Tibial nerve (tissue), 4 donors: Measurements from ENCODE around the gene NIT2. TPM values are rescaled to one million over a fixed set of nuclear protein-coding genes. Genes with fewer than 3 reads are reported as not detected.

Experiments used
- DNase-seq, 2 donors: peaks; one replicate each; pipeline ENCODE4 v3.0.0-alpha.2; 2019; ENCODE audit warnings: low spot score in 2 of 2
- H3K27ac ChIP-seq, 4 donors: fragments of 200-600 bp; sonication (generic) in 3 of 4; one replicate each; pipeline ENCODE4 v1.5.1; 2017 to 2019; ENCODE audit warnings: mild to moderate bottlenecking in 1 of 4
- H3K27me3 ChIP-seq, 2 donors: fragments of 200-600 bp; sonication (generic) in 1 of 2; one replicate each; pipeline versions ENCODE4 v1.5.1 to v1.6.0; 2017 to 2019
- H3K36me3 ChIP-seq, 3 donors: fragments of 200-600 bp; sonication (generic); one replicate each; pipeline ENCODE4 v1.5.1; 2018 to 2019
- H3K4me1 ChIP-seq, 4 donors: fragments of 200-600 bp; sonication (generic) in 3 of 4; one replicate each; pipeline ENCODE4 v1.5.1; 2017 to 2019
- H3K4me3 ChIP-seq, 4 donors: fragments of 200-600 bp; sonication (generic) in 3 of 4; one replicate each; pipeline ENCODE4 v1.5.1; 2017 to 2019; ENCODE audit warnings: mild to moderate bottlenecking in 1 of 4, moderate library complexity in 1 of 4
- H3K9me3 ChIP-seq, 4 donors: fragments of 200-600 bp; sonication (generic) in 3 of 4; one replicate each; pipeline ENCODE4 v1.5.1; 2017 to 2019
- EP300 ChIP-seq, 2 donors: sonication (generic); formaldehyde crosslinking; IDR thresholded peaks; one replicate each; pipeline ENCODE4 v1.6.1; 2017; ENCODE audit warnings: antibody characterized with exemption in 2 of 2, mild to moderate bottlenecking in 1 of 2
- POLR2A ChIP-seq, 2 donors: fragments of 450-650 bp; IDR thresholded peaks; one replicate each; pipeline ENCODE4 v1.6.1; 2017; ENCODE audit warnings: antibody characterized with exemption in 2 of 2, mild to moderate bottlenecking in 2 of 2, moderate library complexity in 2 of 2
- WGBS, 2 donors: methylation state at CpG; one replicate each; pipeline ENCODE4 v1.1.5; 2018; 5-methylcytosine and 5-hydroxymethylcytosine counted together
- total RNA-seq, 4 donors: library from RNA; depleted of rRNA; stranded (reverse); fragments of >200 nt; gene quantifications; one replicate each; pipeline ENCODE4 v1.1.0, GENCODE V29; 2016
- TF ChIP-seq, protein P1 (sequence below), 5 experiments: fragments of 200-600 bp in 3 of 5; fragments of 450-650 bp in 2 of 5; sonication (generic) in 3 of 5; IDR thresholded peaks; one replicate each; pipeline ENCODE4 v1.5.1; 2016 to 2019; ENCODE audit warnings: antibody characterized with exemption in 5 of 5, mild to moderate bottlenecking in 3 of 5, moderate library complexity in 2 of 5

The NIT2 gene
- total RNA-seq, 4 donors from 2014 or later: 32.9 to 43.5 (median 37.4) TPM

DNA sequence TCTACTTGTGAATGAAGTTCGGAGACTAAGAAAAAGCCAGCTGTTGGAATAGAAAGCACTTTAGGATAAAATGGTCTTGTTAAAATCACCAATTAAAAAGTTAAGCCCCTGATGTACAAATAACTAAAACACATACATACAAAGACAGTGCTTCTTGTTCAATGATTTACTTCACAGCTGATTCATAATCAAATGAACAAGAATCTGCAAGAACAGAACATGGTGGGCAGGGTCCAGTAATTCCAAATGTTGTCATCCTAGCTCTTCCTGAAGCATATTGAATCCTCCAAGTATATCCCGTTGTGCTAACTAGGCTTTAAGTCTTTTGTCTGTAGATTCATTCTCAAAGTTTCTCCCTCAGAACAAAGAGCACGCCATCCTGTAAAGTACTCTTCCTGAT, 24.5 kb downstream of the NIT2 start:
- peaks cover 2 to 95% (median 5%) of the 10 kb centered on the region in 3 donors for H3K36me3 ChIP-seq
- TF ChIP-seq, protein P1, sequence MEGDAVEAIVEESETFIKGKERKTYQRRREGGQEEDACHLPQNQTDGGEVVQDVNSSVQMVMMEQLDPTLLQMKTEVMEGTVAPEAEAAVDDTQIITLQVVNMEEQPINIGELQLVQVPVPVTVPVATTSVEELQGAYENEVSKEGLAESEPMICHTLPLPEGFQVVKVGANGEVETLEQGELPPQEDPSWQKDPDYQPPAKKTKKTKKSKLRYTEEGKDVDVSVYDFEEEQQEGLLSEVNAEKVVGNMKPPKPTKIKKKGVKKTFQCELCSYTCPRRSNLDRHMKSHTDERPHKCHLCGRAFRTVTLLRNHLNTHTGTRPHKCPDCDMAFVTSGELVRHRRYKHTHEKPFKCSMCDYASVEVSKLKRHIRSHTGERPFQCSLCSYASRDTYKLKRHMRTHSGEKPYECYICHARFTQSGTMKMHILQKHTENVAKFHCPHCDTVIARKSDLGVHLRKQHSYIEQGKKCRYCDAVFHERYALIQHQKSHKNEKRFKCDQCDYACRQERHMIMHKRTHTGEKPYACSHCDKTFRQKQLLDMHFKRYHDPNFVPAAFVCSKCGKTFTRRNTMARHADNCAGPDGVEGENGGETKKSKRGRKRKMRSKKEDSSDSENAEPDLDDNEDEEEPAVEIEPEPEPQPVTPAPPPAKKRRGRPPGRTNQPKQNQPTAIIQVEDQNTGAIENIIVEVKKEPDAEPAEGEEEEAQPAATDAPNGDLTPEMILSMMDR (IDR thresholded peaks at IDR 0.05): no peak
- no peak for TF ChIP-seq POLR2A (IDR thresholded peaks at IDR 0.05)
- no peak for TF ChIP-seq EP300 (IDR thresholded peaks at IDR 0.05)

DNA sequence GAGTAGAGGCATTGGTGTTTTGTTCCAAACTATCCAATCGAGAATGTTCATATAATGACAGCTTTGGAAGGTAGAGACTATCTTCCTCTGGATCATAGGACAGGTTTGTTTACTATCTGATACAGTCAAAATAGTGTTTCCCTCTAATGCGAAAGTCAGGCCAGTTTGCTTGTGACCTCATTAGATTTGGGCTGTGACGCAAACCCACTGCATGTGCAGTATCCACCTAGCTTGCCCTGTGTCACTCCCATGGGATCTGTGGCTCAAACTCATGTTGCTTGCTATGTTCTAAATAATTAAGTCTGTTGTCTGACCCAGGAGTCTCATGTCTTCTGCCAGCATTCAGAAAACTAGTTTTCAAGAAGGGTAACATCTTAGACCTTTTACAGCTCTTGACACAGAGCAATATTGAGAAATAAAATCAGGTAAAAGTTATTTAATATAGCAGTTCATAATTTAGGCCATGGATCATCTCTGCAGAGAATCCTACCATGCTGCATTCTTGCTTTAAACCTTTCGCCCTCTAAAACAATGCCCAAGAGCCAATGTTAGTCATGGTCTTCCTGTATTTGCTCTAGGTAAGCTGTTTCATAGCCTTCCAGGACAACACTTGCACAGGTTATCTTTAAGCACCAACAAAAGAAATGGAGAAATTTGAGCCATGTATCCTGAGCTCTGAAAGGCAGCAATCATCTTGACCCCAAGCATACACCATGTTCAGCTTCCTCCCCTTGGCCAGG, 26.4 kb downstream of the NIT2 start:
- Histone ChIP-seq H3K27me3 (no peaks in the 10 kb centered on the region), H3K4me1 (no peaks in the 10 kb centered on the region), H3K36me3 (peaks cover 0 to 95% (median 0%) of the 10 kb centered on the region in 3 donors), H3K4me3 (no peak overlapping the region), H3K27ac (no peak overlapping the region), H3K9me3 (peaks cover 0 to 7% (median 0%) of the 10 kb centered on the region in 4 donors)
- no peak for DNase-seq
- WGBS, 2 donors: 89 to 96% methylated on average over 4 of the region's 4 CpGs
- TF ChIP-seq EP300 (IDR thresholded peaks at IDR 0.05) (no peak), POLR2A (IDR thresholded peaks at IDR 0.05) (no peak)
- TF ChIP-seq, protein P1 (IDR thresholded peaks at IDR 0.05): no peak

More for the DNA sequence above, 24.5 kb downstream of the NIT2 start:
- H3K4me1 ChIP-seq: no peaks in the 10 kb centered on the region
- DNase-seq: no peak
- H3K27ac ChIP-seq: no peak overlapping the region
- H3K27me3 ChIP-seq: no peaks in the 10 kb centered on the region
- H3K4me3 ChIP-seq: no peak overlapping the region
- WGBS, 2 donors: 91 to 93% methylated on average over 3 of the region's 3 CpGs
- peaks cover 0 to 7% (median 0%) of the 10 kb centered on the region in 4 donors for H3K9me3 ChIP-seq

DNA sequence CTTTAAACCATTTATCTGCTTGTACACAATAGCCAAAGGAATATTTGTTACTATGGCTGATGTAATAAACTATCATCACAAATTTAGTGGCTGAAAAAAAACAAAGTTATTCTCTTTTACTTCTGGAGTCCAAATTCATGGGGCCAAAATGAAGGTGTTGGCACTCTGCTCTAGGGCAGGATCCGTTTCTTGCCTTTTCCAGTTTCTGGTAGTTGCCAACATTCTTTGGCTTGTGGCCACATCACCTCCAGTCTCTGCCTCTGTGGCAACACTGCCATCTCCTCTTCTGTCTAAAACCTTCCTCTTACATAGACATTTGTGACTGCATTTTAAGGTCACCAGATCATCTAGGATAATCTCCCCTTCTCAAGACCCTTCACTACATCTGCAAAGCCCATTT, 27.3 kb downstream of the NIT2 start:
- H3K27ac ChIP-seq: no peak overlapping the region
- TF ChIP-seq EP300 (IDR thresholded peaks at IDR 0.05) (no peak), POLR2A (IDR thresholded peaks at IDR 0.05) (no peak)
- TF ChIP-seq, protein P1 (IDR thresholded peaks at IDR 0.05): no peak
- no peak overlapping the region for H3K4me3 ChIP-seq
- H3K36me3 ChIP-seq: peaks cover 0 to 96% (median 0%) of the 10 kb centered on the region in 3 donors
- H3K9me3 ChIP-seq: peaks cover 0 to 7% (median 0%) of the 10 kb centered on the region in 4 donors
- 77 to 79% methylated on average over 1 of the region's 1 CpG for WGBS, 2 donors
- H3K27me3 ChIP-seq: no peaks in the 10 kb centered on the region
- H3K4me1 ChIP-seq: no peaks in the 10 kb centered on the region
- DNase-seq: no peak

DNA sequence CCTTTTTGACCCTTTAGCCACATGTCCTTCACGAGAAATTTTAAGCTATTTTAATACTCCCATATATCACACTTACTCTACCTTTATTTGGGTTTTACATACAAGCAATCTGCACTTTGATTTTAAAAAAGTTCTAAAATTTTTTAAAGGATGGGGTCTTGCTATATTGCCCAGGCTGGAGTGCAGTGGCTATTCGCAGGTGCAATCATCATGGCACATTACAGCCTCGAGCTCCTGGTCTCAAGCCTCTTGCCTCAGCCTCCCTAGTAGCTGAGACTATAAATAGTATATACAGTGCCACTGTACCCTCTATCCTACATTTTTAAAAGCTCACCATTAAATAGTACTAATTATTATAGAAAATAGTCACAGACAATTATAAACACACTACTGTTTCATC, 29.9 kb downstream of the NIT2 start:
- DNase-seq: no peak
- 93 to 97% methylated on average over 3 of the region's 3 CpGs for WGBS, 2 donors
- Histone ChIP-seq H3K36me3 (peaks cover 0 to 100% (median 4%) of the 10 kb centered on the region in 3 donors), H3K9me3 (peaks cover 0 to 7% (median 0%) of the 10 kb centered on the region in 4 donors), H3K4me1 (no peaks in the 10 kb centered on the region), H3K4me3 (no peak overlapping the region), H3K27ac (no peak overlapping the region), H3K27me3 (no peaks in the 10 kb centered on the region)
- TF ChIP-seq POLR2A (IDR thresholded peaks at IDR 0.05) (no peak), EP300 (IDR thresholded peaks at IDR 0.05) (no peak)
- TF ChIP-seq, protein P1 (IDR thresholded peaks at IDR 0.05): no peak

DNA sequence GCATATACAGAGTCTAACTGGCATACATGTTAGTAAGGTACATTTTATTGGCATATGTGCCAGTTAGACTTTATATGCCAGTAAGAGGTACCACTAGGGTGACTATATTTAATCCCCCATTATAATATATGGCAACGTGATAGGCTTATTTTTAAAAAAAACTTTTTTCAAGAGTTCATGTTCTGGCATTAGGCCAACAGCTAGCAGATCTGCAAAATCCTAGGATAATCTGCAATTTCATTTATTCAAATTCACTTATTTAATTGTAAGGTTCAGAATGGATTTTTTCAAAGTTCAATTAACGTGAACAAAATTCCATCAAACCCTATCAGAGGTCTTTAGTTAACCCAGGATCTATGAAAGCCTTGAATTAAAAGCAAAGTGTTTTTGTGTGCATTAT, 31.9 kb downstream of the NIT2 start:
- no peak for DNase-seq
- TF ChIP-seq POLR2A (IDR thresholded peaks at IDR 0.05) (no peak), EP300 (IDR thresholded peaks at IDR 0.05) (no peak)
- TF ChIP-seq, protein P1 (IDR thresholded peaks at IDR 0.05): no peak
- WGBS, 2 donors: 72 to 82% methylated on average over 2 of the region's 2 CpGs
- Histone ChIP-seq H3K27ac (no peak overlapping the region), H3K4me3 (no peak overlapping the region), H3K4me1 (no peaks in the 10 kb centered on the region), H3K27me3 (no peaks in the 10 kb centered on the region), H3K36me3 (peaks cover 0 to 99% (median 6%) of the 10 kb centered on the region in 3 donors), H3K9me3 (peaks cover 0 to 7% (median 0%) of the 10 kb centered on the region in 4 donors)
